ENCODE results near the gene ATXN3L.

- TF ChIP-seq CTCF (IDR thresholded peaks at IDR 0.05) (no peak), POLR2A (IDR thresholded peaks at IDR 0.05) (no peak), POLR2AphosphoS5 (IDR thresholded peaks at IDR 0.05) (no peak), EP300 (IDR thresholded peaks at IDR 0.05) (no peak)
Measured at GRCh38 chrX:13295841-13296240, 24.0 kb downstream of the ATXN3L start.

Measured in sigmoid colon (tissue), 4 donors.